Measurements from ENCODE around the gene PPFIA3. TPM values are rescaled to one million over a fixed set of nuclear protein-coding genes. Genes with fewer than 3 reads are reported as not detected.
A peak's percentile ranks its signal among the peaks of the same experiment; 100 is the strongest.

PPFIA3 gene
- total RNA-seq, 4 donors from 2014 or later, result 10.9 to 20.9 (median 13.8) TPM

GRCh38 chr19:49150944-49151243 is 31.6 kb downstream of the PPFIA3 start:
- no peak for TF ChIP-seq POLR2A (IDR thresholded peaks at IDR 0.05)
- no peak for TF ChIP-seq CTCF (IDR thresholded peaks at IDR 0.05)
- H3K27ac ChIP-seq, result peak overlapping the region; percentile 69 to 86 (median 84)
- no peak for DNase-seq
- intact Hi-C loops (cut with DNase I), result no loop called here
- peaks cover 29 to 51% (median 31%) of the 10 kb centered on the region in 3 donors for H3K4me1 ChIP-seq
- H3K27me3 ChIP-seq, result peaks cover 0 to 13% (median 0%) of the 10 kb centered on the region in 4 donors
- 3 to 6% methylated on average over 3 to 6 of the region's 16 CpGs for WGBS, 2 donors
- H3K9me3 ChIP-seq, result no peaks in the 10 kb centered on the region
- H3K4me3 ChIP-seq, result peak overlapping the region; percentile 46 to 70 (median 64)
- no peaks in the 10 kb centered on the region for H3K36me3 ChIP-seq

GRCh38 chr19:49151267-49152118 is 32.1 kb downstream of the PPFIA3 start:
- TF ChIP-seq CTCF (IDR thresholded peaks at IDR 0.05) (no peak), POLR2A (IDR thresholded peaks at IDR 0.05) (no peak)
- no peaks in the 10 kb centered on the region for H3K9me3 ChIP-seq
- 6 to 15% methylated on average over 24 of the region's 45 CpGs for WGBS, 2 donors
- peak overlapping the region in 3 of 4 donors; percentile 64 to 70 (median 64) for H3K4me3 ChIP-seq
- DNase-seq, result no peak
- H3K27me3 ChIP-seq, result peaks cover 0 to 11% (median 0%) of the 10 kb centered on the region in 4 donors
- peak overlapping the region; percentile 69 to 86 (median 84) for H3K27ac ChIP-seq
- intact Hi-C loops (cut with DNase I), result no loop called here
- H3K4me1 ChIP-seq, result peaks cover 25 to 45% (median 27%) of the 10 kb centered on the region in 3 donors
- H3K36me3 ChIP-seq, result no peaks in the 10 kb centered on the region

- DNase-seq, result no peak
- no peaks in the 10 kb centered on the region for H3K9me3 ChIP-seq
- H3K36me3 ChIP-seq, result no peaks in the 10 kb centered on the region
- peak overlapping the region in 3 of 4 donors; percentile 83 to 86 (median 84) for H3K27ac ChIP-seq
- peaks cover 25 to 47% (median 27%) of the 10 kb centered on the region in 3 donors for H3K4me1 ChIP-seq
- peak overlapping the region in 1 of 4 donors; percentile 70 for H3K4me3 ChIP-seq
- H3K27me3 ChIP-seq, result peaks cover 0 to 7% (median 0%) of the 10 kb centered on the region in 4 donors
- TF ChIP-seq POLR2A (IDR thresholded peaks at IDR 0.05) (no peak), CTCF (IDR thresholded peaks at IDR 0.05) (no peak)
- intact Hi-C loops (cut with DNase I), result no loop called here
- WGBS, 2 donors, result 25 to 43% methylated on average over 9 to 10 of the region's 10 CpGs
Measured at GRCh38 chr19:49152119-49152550, 32.8 kb downstream of the PPFIA3 start.

- peaks cover 0 to 4% (median 0%) of the 10 kb centered on the region in 4 donors for H3K27me3 ChIP-seq
- 78 to 89% methylated on average over 9 to 10 of the region's 10 CpGs for WGBS, 2 donors
- DNase-seq, result no peak
- intact Hi-C loops (cut with DNase I), result no loop called here
- no peaks in the 10 kb centered on the region for H3K9me3 ChIP-seq
- TF ChIP-seq POLR2A (IDR thresholded peaks at IDR 0.05) (no peak), CTCF (IDR thresholded peaks at IDR 0.05) (no peak)
- H3K36me3 ChIP-seq, result no peaks in the 10 kb centered on the region
- no peak overlapping the region for H3K27ac ChIP-seq
- H3K4me1 ChIP-seq, result peaks cover 29 to 54% (median 31%) of the 10 kb centered on the region in 3 donors
- no peak overlapping the region for H3K4me3 ChIP-seq
Measured at GRCh38 chr19:49153167-49153809, 33.9 kb downstream of the PPFIA3 start.

- Histone ChIP-seq H3K4me1 (peaks cover 25 to 54% (median 30%) of the 10 kb centered on the region in 3 donors), H3K36me3 (no peaks in the 10 kb centered on the region), H3K27ac (no peak overlapping the region), H3K4me3 (no peak overlapping the region), H3K9me3 (no peaks in the 10 kb centered on the region), H3K27me3 (no peaks in the 10 kb centered on the region)
- intact Hi-C loops (cut with DNase I), result no loop called here
- TF ChIP-seq CTCF (IDR thresholded peaks at IDR 0.05) (no peak), POLR2A (IDR thresholded peaks at IDR 0.05) (no peak)
- DNase-seq, result no peak
- WGBS, 2 donors, result 93 to 94% methylated on average over 6 of the region's 6 CpGs
Measured at GRCh38 chr19:49154279-49154678, 34.9 kb downstream of the PPFIA3 start.

Measured in esophagus squamous epithelium (tissue), 5 donors.